Calu3 (cell line): ENCODE results near the gene HM13. TPM values are rescaled to one million over a fixed set of nuclear protein-coding genes. Genes with fewer than 3 reads are reported as not detected.

Experiments
- BruUV-seq: library from RNA; stranded (reverse); fragments of 400-500 nt; replicated peaks from 2 replicates; lab custom pipeline; 2021; lab: Mats Ljungman, UMichigan
- CTCF ChIA-PET: fragments of 300-600 bp; sonication (Branson Sonifier 250); formaldehyde crosslinking; loops from one replicate; lab custom pipeline; 2022; ENCODE audit warnings: antibody characterized with exemption; lab: Charles Lee
- DNase-seq: peaks from one replicate; pipeline ENCODE4 v3.0.0; 2022
- H3K27ac Mint-ChIP-seq: one replicate; pipeline ENCODE4 v1.8.0; 2022; ENCODE audit warnings: mixed read lengths; ENCODE audit not compliant: unreplicated experiment
- H3K27me3 Mint-ChIP-seq: one replicate; pipeline ENCODE4 v1.8.0; 2022; ENCODE audit warnings: mixed read lengths; ENCODE audit not compliant: unreplicated experiment
- H3K36me3 Mint-ChIP-seq: one replicate; pipeline ENCODE4 v1.8.0; 2022; ENCODE audit warnings: mild to moderate bottlenecking, moderate library complexity, mixed read lengths; ENCODE audit not compliant: insufficient read depth, unreplicated experiment
- H3K4me1 Mint-ChIP-seq: one replicate; pipeline ENCODE4 v1.8.0; 2022; ENCODE audit warnings: mild to moderate bottlenecking, low read depth, mixed read lengths; ENCODE audit not compliant: unreplicated experiment
- H3K4me3 Mint-ChIP-seq: one replicate; pipeline ENCODE4 v1.8.0; 2022; ENCODE audit warnings: mild to moderate bottlenecking, low read depth, moderate library complexity, mixed read lengths; ENCODE audit not compliant: unreplicated experiment
- H3K9me3 Mint-ChIP-seq: one replicate; pipeline ENCODE4 v1.8.0; 2022; ENCODE audit warnings: low read depth, mixed read lengths; ENCODE audit not compliant: unreplicated experiment
- CTCF ChIP-seq: fragments of 200-600 bp; IDR thresholded peaks from one replicate; pipeline ENCODE4 v1.8.0; 2022; ENCODE audit warnings: antibody characterized with exemption; ENCODE audit not compliant: unreplicated experiment
- intact Hi-C: fragments of 100-400 bp; cut with micrococcal nuclease; formaldehyde crosslinking; loops from one replicate; pipeline ENCODE4 v1.10.0; 2022; ENCODE audit not compliant: unreplicated experiment
- total RNA-seq: library from RNA; stranded (reverse); gene quantifications from 2 replicates; pipeline ENCODE4 v1.2.3, GENCODE V29; 2022

HM13 gene
- total RNA-seq, 1 experiment from 2014 or later: 342 TPM

GRCh38 chr20:31603822-31604566 lies 89.8 kb downstream of the HM13 start:
- Mint-ChIP-seq H3K4me3 (peak overlapping the region; percentile 98), H3K9me3 (no peaks in the 10 kb centered on the region), H3K27me3 (peaks cover 11% of the 10 kb centered on the region), H3K27ac (peak overlapping the region; percentile 96), H3K36me3 (peaks cover 80% of the 10 kb centered on the region), H3K4me1 (peaks cover 33% of the 10 kb centered on the region)
- no peak for TF ChIP-seq CTCF
- intact Hi-C loops: no loop called here
- CTCF ChIA-PET: interaction anchor here (0.8 to 3.7 kb wide), 12 partner anchors 8 to 119 kb away, joined by 3 to 57 read pairs (median 20); partner anchors contain the start of gene BCL2L1
- DNase-seq: peak; percentile 100
- no TSS peak for BruUV-seq

GRCh38 chr20:31604567-31605030 lies 90.4 kb downstream of the HM13 start:
- BruUV-seq: TSS peak; percentile 87
- TF ChIP-seq CTCF: no peak
- intact Hi-C loops: no loop called here
- H3K27me3 Mint-ChIP-seq: peaks cover 11% of the 10 kb centered on the region
- peak overlapping the region; percentile 96 for H3K27ac Mint-ChIP-seq
- peaks cover 33% of the 10 kb centered on the region for H3K4me1 Mint-ChIP-seq
- peaks cover 85% of the 10 kb centered on the region for H3K36me3 Mint-ChIP-seq
- CTCF ChIA-PET: interaction anchor here (0.8 to 3.7 kb wide), 11 partner anchors 8 to 55 kb away, joined by 3 to 57 read pairs (median 21); no protein-coding TSS in a partner anchor
- H3K9me3 Mint-ChIP-seq: no peaks in the 10 kb centered on the region
- peak overlapping the region; percentile 98 for H3K4me3 Mint-ChIP-seq
- no peak for DNase-seq

- H3K27me3 Mint-ChIP-seq: peaks cover 11% of the 10 kb centered on the region
- no peak for TF ChIP-seq CTCF
- H3K4me1 Mint-ChIP-seq: peaks cover 33% of the 10 kb centered on the region
- peak; percentile 99 for DNase-seq
- BruUV-seq: TSS peak; percentile 94
- H3K9me3 Mint-ChIP-seq: no peaks in the 10 kb centered on the region
- peak within 1 kb of the TSS; percentile 98 for H3K4me3 Mint-ChIP-seq
- peaks cover 83% of the 10 kb centered on the region for H3K36me3 Mint-ChIP-seq
- intact Hi-C loops: no loop called here
- CTCF ChIA-PET: interaction anchor here (0.6 to 3.7 kb wide), 11 partner anchors 8 to 121 kb away, joined by 3 to 57 read pairs (median 21); no protein-coding TSS in a partner anchor
- peak within 1 kb of the TSS; percentile 96 for H3K27ac Mint-ChIP-seq
These were observed 91.0 kb downstream of the HM13 start, which contains the start of gene ID1 for GRCh38 chr20:31605031-31605901. TSS of gene ID1 (plus strand) at chr20:31605289. CDS start at chr20:31605388, 99 bp downstream.
